Inflammatory macrophage treated with lipopolysaccharide for 4 hours (primary cell): ENCODE measurements around the gene CSRP1.
A peak's percentile ranks its signal among the peaks of the same experiment; 100 is the strongest.

Experiments
- DNase-seq: peaks from one replicate; pipeline ENCODE4 v3.0.0-alpha.2; 2020

CSRP1 gene

DNA sequence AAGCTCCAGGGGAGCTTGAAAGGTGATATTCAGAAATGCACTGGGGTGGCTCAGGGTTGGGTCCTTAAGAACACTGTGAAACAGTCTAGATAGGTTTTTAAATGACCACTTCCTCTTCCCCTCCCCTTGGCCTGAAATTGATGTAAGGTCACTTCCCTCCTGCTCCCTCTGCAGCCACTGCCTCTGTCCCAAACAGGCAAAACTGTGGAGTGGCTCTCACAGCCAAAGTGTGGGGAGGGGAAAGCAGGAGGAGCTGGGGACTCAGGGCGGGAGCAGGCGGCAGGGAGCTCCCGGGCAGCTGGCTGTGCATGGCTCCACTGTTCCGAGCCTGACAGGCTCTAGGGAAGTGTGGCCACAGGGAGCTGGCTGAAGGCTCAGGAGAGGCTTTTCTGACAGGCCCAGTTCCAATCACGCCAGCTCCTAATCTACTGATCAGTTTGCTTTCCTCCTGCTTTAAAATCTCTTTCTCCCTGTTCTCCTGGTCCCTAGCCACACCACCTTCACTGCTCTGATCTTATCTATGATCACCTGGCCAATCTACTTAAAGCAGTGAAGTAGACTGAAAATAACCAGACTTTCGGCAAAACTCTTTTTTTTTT lies 5.1 kb upstream of the CSRP1 start:
- DNase-seq, result peak; percentile 76

DNA sequence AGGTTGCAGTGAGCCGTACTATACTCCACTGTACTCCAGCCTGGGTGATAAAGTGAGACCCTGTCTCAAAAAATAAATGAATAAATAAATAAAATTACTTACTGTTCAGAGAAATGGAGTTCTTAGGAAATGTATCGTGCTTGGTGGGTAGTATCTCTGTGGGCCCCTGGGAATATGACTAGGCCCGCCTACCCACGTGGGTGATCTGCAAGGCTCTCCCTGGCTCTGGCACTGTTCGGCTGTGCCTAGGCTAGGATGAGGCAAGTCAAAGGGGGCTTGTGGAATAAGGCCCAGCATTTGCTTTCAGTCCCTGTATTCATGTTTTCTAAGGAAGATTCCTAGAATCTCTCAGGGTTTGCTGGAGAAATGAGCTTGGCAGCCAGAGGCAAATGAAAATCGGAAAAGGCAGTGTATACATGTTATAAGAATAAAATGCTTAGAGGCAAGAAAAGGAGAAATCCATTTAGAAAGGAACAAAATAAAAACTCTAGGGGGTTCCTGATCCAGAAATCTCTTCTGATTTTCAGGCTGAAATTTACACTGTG lies 4.5 kb upstream of the CSRP1 start:
- no peak for DNase-seq

DNA sequence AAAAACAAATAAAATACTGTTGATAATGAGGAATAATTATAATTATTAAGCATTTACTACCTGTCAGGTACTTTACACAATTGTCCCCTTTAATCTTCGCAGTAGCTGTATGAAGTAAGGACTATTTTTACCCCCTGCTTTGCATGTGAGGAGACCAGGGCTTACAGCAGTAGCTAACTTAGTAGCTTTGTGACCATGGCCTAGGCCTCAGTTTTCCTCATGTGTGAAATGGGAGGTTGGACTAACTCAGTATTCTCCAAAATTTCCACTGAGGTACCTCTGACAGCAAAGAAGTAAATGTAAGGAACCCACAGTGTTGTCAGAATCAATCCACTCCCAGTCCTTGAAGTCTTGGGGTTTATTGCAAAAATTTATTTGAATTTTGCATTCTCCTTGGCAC lies 3.8 kb upstream of the CSRP1 start:
- no peak for DNase-seq

DNA sequence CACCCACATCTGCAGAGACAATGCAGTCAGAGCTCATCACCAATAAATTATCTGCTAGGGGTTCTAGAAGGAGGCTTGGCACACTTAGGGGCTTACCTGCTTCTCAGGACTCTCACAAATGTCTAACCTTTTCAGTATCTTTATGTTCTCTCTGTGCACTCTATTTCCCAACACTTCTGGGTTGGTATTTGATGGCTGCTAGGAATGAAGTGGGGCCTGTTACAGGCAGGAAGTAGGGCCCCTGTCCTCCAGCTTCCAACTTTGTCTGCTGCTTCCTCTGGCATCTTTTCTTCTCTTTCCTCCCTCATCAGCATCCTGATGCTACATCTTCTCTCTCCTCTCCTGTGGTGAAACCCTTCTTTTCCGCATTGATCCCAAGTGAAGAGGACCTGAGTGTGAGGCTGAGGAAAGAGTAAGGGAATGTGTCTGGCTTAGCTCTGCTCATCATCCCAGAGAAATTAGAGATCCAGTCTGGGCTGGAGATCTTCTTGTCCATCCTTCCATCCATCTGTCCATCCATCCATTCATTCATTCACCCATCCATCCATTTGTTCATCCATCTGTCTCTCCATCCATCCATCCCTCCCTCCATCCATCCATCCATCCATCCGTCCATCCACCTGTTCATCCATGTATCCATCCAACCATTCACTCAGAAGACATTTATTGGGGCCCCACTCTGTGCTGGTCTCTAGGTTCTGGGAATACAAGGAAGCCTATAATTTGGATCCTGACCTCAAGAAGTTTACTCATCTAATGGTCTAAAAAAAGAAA lies 2.9 kb upstream of the CSRP1 start:
- no peak for DNase-seq

DNA sequence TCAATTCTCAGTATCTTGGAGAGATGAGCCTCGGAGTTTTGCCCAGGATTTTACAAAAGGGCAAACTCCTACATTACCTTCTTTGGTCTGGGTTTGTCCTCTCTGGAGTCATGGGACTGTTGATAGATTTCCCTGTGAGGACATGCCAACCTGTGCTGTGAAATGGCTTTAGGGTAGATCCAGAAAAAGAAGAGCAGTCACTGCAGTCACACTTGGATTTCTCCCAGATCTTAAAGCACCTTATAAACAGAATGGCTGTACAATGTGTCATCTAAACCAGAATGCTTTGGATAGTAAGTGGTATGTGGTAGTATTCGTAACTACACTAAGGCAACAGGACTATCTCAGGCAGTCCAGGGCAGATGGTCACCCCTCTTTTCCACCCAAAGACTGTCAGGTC lies 1.9 kb upstream of the CSRP1 start:
- DNase-seq, result no peak

DNA sequence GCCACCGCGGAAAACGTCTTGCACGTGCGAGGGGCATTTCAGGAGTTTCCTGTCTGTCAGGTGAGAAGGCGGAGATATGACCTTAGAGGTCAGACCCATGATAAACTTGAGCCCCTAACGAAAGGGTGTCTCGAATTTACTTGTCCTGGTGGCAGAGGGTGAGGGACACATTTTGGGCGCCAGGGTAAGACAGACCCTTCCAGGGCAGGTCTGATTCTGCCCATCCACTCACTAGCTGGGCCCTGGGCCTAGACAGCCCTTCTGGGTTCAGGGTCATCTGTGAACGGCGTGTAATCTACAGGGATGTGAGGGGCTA lies 395 bp upstream of the CSRP1 start:
- no peak for DNase-seq

DNA sequence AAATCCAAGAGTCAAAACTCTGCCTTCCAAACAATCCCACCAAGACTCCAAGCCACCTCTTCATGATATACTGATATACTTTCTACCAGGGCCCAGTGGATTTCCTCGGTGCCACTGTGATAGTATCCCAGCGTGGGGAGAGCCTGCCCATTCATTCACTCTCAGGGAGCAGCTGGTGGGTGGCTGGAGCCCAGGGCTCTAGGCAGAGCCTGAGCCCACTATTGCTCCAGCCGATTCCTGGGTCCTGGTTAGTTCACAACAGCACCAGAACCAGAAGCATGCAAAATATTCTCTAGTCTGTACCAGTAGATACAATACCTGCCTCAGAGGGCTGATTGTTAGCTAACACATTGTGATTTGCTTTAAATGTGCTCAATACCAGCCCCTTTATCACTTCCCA lies 831 bp downstream of the CSRP1 start:
- no peak for DNase-seq

DNA sequence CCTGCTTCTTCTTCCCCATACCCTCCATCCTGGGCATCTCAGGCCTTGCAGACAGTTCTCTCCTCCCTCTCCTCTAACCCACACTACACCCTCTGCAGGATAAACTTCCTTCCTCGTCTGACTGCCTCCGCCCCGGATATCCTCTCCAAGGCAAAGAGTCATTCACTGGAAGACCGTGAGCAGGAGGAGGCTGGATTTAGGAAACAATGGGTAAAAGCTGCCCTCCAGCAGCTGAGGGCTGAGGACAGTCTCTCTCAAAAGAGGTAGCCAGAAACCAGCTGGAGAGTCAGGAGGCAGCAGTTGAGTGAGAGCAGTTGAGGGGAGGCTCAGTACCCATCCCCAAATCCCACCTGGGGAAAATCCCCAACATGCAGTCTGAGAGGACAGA lies 1.4 kb downstream of the CSRP1 start:
- DNase-seq, result peak; percentile 45

DNA sequence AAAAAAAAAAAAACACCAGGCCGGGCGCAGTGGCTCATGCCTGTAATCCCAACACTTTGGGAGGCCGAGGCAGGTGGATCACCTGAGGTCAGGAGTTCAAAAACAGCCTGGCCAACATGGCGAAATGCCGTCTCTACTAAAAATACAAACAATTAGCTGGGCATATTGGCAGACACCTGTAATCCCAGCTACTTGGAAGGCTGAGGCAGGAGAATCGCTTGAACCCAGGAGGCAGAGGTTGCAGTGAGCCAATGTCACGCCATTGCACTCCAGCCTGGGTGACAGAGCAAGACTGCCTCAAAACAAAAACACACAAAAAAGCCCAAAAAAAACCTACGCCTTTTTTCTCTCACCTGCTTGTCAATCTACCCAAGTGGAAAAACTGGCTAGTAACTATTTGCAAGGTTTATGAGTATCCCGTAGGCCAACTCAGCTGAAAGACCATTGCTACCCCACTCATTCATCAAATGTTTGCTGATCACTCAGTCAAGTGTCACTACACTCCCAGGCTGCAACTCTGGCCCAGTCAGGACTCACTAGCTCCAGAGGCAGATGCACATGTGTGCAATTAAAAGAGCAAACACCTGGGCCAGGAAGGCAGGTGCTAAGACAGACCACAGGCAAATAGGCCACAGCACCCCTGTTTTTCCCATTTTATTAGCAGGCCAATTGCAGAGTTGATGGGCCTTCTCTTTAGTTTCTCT lies 2.0 kb downstream of the CSRP1 start:
- DNase-seq, result no peak

DNA sequence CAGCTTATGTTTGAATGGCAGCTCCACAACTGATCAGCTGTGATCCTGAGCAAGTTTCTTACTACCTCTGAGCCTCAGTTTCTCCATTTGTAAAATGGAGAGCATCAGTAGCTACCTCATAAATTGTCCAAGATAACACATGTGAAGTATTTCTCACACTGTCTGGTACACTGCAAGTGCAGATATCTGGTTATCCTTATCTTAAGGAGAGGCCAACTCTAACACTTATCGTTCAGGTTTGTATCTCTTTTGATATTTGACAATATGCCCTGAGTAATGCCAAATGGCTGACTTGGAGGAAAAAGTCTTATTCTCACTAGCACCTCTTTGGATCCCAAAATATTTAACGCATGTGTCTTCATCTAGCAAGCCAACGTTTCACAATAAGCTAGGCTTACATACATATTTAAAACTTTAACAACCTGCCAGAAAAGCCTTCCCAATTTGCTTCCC lies 2.7 kb downstream of the CSRP1 start:
- no peak for DNase-seq

DNA sequence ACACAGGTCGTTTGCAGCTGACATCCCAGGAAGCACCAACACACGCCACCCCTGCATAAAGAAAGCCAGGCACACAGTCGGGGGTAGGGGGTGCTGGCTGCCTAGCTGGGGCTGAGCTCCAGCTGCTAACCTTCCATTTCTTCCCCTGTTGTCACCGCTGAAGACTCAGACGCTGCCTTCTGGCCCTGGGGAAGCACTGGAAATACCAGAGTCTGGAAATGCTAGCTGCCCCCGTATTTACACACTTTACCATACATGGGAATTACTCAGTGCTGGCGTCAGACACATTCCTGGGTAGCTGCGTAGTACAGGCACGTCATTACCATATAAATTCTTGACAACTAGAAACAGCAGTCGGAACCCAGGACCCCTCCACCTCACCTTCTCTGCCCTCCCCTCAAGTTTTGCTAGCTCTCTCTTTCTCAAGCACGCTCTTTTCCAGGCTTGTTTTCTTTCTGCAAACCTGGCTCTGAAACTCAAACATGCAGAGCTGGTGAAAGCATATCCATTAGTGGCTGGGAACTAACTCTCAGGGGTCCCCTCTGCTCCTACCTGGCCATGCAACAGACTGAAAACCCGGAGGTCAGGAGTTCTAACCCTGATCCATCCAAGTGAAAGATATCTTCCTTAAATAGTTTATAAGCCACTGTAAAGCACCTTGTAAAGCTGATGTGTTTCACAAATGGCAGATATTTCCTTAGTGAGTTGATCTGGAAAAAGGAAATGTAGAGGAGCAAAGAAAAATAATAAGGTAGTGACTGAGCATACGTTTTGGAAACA lies 3.3 kb downstream of the CSRP1 start:
- DNase-seq, result no peak

DNA sequence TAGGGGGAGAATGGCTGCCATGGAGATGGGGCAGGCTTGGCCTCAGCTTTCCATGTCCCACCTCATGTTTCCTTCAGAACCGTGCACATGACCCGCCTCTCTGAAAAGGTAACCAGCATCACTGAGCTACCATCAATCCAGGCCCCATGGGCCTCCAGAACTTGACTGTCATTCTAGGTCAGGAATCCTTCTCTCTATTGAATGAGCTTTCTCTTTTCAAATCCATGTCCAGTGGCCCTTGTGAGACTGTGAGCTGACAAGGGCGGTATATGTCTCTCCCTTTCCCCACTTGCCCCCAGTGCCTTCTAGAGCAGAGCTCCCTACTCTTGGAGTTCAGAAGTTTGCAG lies 4.4 kb downstream of the CSRP1 start:
- DNase-seq, result no peak

DNA sequence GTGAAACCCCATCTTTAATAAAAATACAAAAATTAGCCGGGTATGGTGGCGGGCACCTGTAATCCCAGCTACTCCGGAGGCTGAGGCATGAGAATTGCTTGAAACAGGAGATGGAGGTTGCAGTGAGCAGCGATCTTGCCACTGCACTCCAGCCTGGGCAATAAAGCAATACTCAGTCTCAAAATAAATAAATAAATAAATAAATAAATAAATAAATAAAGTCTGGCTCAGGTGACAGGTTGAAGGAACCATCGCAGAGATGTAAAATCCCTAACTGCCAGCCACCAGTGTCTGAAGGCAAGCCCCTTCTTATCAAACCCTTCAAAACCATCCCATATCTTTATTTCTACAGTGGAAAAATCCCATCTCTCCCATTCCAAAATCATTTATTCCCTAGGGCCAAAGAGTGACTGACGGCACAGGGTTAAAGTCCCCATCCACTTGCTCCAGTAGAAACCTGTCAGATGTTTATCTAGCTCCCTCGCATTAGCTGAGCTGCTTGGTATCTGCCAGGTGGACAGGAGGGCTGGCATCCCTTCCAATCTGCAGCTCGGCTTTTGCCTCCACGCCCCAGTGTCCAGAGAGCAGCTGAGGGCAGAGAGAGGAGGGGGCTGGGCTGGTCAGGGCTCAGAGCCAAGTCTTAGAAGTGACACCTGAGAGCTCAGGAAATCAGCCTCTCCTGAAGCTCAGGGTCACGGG lies 5.0 kb downstream of the CSRP1 start:
- DNase-seq, result no peak

DNA sequence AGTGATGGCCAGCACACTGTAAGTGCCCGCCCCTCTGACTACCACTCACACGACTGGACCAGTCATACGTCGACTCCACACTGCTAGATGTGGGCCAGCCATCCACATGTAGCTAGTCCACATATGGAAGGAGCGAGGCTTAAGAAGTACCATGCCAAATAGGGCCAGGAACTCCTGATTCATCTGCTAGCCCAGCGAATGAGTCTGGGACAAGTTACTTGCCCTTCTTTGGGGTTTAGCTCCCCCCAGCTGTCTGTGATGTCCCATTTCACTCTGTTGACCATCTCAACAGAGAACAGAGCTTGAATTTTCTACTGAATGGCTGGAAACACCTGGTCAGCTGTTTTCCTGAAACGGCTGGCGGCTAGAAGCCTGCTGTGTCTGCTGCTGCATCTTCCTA lies 5.8 kb downstream of the CSRP1 start:
- DNase-seq, result no peak

DNA sequence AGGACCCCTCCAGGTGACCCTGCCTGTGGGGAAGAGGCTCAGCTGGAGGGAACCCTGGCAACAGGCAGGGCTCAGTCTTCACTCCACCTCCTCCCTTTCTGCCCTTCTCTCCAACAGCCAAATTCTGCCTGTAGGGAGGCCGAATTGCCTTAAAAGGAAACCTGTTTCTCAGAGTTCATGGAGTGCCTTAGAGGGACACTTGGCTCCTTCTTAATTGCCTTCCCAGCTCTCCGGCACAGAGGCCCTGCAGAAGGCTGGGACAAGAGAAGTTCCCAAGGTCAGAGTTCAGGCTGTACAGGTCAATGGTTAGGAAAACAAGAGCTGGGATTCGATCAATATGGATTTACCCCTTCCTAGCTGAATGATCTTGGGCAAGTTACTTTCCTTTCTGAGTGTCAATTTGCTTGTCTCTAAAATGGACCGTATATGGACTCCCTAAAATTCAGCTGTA lies 6.2 kb downstream of the CSRP1 start:
- no peak for DNase-seq

DNA sequence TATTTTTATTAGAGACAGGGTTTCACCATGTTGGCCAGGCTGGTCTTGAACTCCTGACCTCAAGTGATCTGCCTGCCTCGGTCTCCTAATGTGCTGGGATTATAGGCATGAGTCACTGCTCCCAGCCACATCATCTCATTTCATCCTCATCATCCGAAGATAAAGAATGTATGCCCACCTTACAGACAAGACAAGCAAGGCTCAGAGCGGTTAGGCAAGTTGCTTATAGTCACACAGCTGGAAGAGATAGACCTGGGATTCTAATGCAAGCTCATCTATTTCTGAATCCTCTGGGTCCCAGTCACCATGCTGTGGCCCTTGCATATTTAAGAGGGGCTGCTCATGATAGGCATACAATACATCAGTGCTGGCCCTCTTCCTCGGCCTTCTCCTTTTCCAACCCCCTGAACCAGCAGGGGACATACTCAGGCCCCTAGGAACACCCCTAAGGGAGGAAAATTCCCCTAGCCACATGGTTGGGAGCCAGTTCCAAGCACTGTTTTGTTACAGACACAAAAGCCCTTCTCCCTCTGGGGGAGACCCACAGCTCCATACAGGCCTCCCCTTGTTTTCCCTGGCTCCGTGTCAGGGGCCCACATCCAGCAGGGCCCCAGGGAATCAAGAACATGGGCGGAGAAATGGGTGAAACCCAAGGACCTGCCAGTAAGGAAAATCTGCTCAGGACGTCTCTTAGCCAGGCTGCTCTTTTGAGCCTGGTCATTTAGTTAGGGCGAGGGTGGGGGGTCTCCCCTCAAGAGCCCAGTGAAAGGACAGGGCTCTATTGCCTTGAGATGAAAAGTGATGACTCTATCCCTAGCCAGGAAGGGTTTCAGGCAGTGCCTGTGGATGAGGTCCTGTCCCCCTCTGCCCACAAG lies 6.9 kb downstream of the CSRP1 start:
- no peak for DNase-seq

DNA sequence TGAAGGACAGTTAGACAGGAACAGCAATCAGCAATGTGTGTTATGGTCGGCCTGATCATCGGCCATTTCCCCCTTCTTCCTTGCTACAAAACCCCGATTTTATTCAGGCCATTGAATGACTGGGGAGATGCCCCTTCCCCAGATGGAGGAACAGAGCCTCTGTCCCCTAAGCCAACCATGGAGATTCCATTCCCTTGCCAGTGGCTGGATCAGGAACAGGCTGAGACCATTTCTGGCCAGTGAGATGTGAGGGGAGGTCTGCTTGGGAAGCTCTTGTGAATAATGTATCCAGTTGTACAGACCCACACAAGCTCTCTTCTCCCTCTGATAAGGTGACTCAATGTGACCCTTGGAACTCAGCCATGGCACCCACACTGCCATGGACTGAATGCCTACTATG lies 7.7 kb downstream of the CSRP1 start:
- DNase-seq, result no peak

DNA sequence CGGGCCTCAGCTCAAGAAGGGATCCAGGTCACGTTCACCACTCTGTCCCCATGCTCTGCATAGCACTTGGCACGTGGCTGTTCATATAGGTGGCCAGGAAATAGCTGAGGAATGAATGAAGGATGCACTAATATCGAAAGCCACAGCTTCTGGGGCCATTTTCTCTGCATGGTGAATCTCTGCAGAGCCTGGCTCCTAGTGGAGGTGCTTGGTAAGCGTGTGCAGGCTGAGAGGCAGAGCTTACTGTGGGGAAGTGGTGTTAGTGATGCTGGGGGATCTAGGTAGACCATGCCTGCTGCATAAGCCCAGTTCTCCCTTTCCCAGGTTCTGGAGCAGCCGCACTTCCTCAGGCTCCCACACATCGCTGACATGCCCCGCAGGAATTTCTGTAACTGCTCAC lies 8.3 kb downstream of the CSRP1 start:
- DNase-seq, result no peak

DNA sequence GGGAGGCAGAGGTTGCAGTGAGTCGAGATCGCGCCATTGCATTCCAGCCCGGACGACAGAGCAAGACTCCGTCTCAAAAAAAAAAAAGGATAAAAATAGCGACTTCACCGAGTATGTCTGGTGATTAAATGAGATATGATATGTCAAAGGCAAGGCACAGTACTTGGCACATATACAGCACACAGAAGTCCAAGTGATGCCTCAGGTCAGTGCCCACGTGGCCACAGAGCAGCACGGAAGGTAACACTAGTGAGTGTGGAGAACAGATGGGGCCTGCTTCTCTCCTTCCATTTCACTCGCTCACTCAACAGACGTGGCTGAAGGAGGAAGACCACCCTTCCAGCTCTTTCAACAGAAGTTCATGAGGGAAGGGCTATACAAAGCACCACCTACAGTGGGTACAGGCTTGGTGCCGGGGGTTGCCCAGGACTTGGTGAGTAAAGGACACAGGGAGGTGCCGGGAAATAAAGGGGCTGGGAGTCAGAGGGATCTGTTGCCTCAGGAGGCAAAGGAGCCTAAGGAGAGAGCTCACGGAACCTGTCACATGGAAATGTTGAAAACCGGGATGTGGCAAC lies 8.9 kb downstream of the CSRP1 start:
- no peak for DNase-seq

DNA sequence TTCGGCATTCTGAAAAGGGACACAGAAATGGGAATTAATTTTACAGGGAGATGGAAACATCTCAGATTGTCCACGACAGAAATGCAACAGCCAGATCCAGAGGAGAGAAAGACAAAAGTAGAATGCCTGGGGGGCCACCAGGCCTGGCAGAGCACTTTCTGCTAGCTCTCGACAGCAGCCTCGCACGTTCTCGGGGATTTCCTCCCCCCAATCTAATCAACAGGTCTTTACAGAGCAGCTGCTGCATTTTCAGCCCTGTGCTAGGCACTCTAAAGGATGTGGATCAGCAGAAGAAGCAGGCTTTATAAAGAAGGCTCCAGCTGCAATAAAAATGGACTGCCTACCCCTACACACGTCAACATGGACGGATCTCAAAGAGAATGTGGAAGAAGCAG lies 10.6 kb downstream of the CSRP1 start:
- DNase-seq, result no peak

DNA sequence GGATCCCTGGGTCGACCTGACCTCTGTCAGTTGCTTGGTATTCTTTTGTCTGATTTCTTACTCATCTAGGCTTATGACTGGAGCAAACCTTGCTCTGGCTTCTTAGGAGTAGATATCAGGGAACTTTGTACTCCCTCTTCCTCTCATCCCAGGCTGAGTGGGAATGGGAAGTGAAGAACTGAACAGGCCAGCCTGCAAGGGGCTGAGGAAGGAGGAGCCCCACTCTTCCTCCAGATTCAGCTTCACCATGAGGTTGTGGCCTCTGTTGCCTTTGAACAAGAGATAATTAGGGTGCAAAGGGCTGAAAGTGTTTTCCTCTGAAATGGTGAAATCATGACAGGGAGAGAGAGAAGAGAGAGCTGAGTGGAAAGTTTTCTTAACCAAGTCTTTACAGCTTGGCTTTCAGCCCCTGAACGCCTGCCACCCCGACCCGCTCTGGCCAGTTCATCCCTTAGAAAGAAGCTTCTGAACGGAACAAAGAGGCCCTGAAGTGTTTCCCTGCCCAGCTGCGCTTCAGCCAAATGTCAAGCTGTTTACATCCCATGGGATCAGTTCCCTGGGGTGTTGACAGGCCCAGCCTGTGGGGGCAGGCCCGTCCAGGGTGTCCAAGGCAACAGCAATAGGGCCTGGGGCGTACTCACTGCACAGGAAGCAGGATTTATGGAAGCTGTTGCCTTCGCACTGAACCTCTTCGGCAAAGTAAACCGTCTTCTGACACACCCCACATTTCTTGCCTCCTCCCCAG lies 11.2 kb downstream of the CSRP1 start:
- no peak for DNase-seq
